Endodermal cell (in vitro differentiated cells): ENCODE measurements around the gene MIGA2. TPM values are rescaled to one million over a fixed set of nuclear protein-coding genes. Genes with fewer than 3 reads are reported as not detected.

Source experiments
- DNase-seq: peaks from one replicate; pipeline ENCODE4 v3.0.0-alpha.2; 2017
- H3K27ac ChIP-seq: 2 replicates; pipeline ENCODE4 v1.5.1; 2013; ENCODE audit warnings: mild to moderate bottlenecking, low read depth, low read length, moderate library complexity
- H3K27me3 ChIP-seq: 2 replicates; pipeline ENCODE4 v1.6.1; 2013; ENCODE audit warnings: mild to moderate bottlenecking, low read length, moderate library complexity; ENCODE audit not compliant: insufficient read depth, control insufficient read depth, poor library complexity, severe bottlenecking
- H3K36me3 ChIP-seq: 2 replicates; pipeline ENCODE4 v1.7.0; 2013; ENCODE audit warnings: mild to moderate bottlenecking, low read length, moderate library complexity; ENCODE audit not compliant: control insufficient read depth, insufficient read depth
- H3K4me1 ChIP-seq: one replicate; pipeline ENCODE4 v1.7.0; 2013; ENCODE audit warnings: low read length; ENCODE audit not compliant: control insufficient read depth, insufficient read depth
- H3K4me3 ChIP-seq: 2 replicates; pipeline ENCODE4 v1.5.1; 2013; ENCODE audit warnings: mild to moderate bottlenecking, low read length, moderate library complexity
- H3K9ac ChIP-seq: 2 replicates; pipeline ENCODE4 v1.6.1; 2013; ENCODE audit warnings: mild to moderate bottlenecking, low read length, moderate library complexity; ENCODE audit not compliant: poor library complexity, severe bottlenecking; ENCODE audit errors: extremely low read depth
- H3K9me3 ChIP-seq: 2 replicates; pipeline ENCODE4 v1.6.1; 2013; ENCODE audit warnings: mild to moderate bottlenecking, low read length, moderate library complexity; ENCODE audit not compliant: control insufficient read depth
- H3K27ac Mint-ChIP-seq: 2 replicates; pipeline ENCODE4 v1.8.0; 2020; ENCODE audit warnings: mixed read lengths
- H3K27me3 Mint-ChIP-seq: 2 replicates; pipeline ENCODE4 v1.8.0; 2021; ENCODE audit warnings: mild to moderate bottlenecking, mixed read lengths; ENCODE audit not compliant: insufficient read depth
- H3K36me3 Mint-ChIP-seq: 2 replicates; pipeline ENCODE4 v1.8.0; 2020; ENCODE audit warnings: low read depth, mixed read lengths
- H3K4me1 Mint-ChIP-seq: 2 replicates; pipeline ENCODE4 v1.8.0; 2020; ENCODE audit warnings: mixed read lengths
- H3K4me3 Mint-ChIP-seq: 2 replicates; pipeline ENCODE4 v1.8.0; 2020; ENCODE audit warnings: mild to moderate bottlenecking, moderate library complexity, mixed read lengths
- H3K9me3 Mint-ChIP-seq: 2 replicates; pipeline ENCODE4 v1.8.0; 2020; ENCODE audit warnings: mild to moderate bottlenecking, mixed read lengths
- CTCF ChIP-seq: fragments of 200-600 bp; sonication (generic); conservative IDR thresholded peaks from 2 replicates; pipeline ENCODE4 v1.5.0; 2021; ENCODE audit warnings: antibody characterized with exemption, mild to moderate bottlenecking
- WGBS, 2 experiments: methylation state at CpG; one replicate each; pipeline versions ENCODE4 v1.1.5 to v1.1.7; 2013; ENCODE audit warnings: missing lambda C conversion rate in 2 of 2, mixed read lengths in 1 of 2; ENCODE audit not compliant: insufficient coverage in 1 of 2, insufficient read length in 1 of 2; 5-methylcytosine and 5-hydroxymethylcytosine counted together
- total RNA-seq, 2 donors: library from RNA; stranded (reverse); fragmentation: NEBNext Ultra II Directional in 1 of 2; extraction: Animal tissue kit (Norgen Biotek cat#: 25700) in 1 of 2; gene quantifications; 2 replicates in 1 of 2; 3 replicates in 1 of 2; pipeline ENCODE4 v1.2.1, GENCODE V29; 2021

Gene MIGA2
- total RNA-seq, 2 donors from 2014 or later = 41.4 to 41.5 TPM

- no peaks in the 10 kb centered on the region for H3K9me3 Mint-ChIP-seq
- no peak overlapping the region for H3K27ac Mint-ChIP-seq
- Histone ChIP-seq H3K27me3 (no peaks in the 10 kb centered on the region), H3K27ac (no peak overlapping the region), H3K9me3 (no peaks in the 10 kb centered on the region), H3K36me3 (no peaks in the 10 kb centered on the region), H3K9ac (no peak overlapping the region), H3K4me3 (no peak overlapping the region), H3K4me1 (no peaks in the 10 kb centered on the region)
- no peak for DNase-seq
- WGBS, 2 experiments = 94 to 100% methylated on average over 1 to 11 of the region's 11 CpGs
- peaks cover 10% of the 10 kb centered on the region for H3K27me3 Mint-ChIP-seq
- peaks cover 3% of the 10 kb centered on the region for H3K36me3 Mint-ChIP-seq
- TF ChIP-seq CTCF = no peak
- H3K4me3 Mint-ChIP-seq = no peak overlapping the region
- no peaks in the 10 kb centered on the region for H3K4me1 Mint-ChIP-seq
Observed at GRCh38 chr9:129098328-129098727, 61.9 kb downstream of the MIGA2 start.

GRCh38 chr9:129100383-129101169 is 64.2 kb downstream of the MIGA2 start:
- WGBS, 2 experiments = 79 to 95% methylated on average over 12 to 28 of the region's 28 CpGs
- Histone ChIP-seq H3K4me1 (no peaks in the 10 kb centered on the region), H3K27me3 (no peaks in the 10 kb centered on the region), H3K9ac (no peak overlapping the region), H3K36me3 (no peaks in the 10 kb centered on the region), H3K9me3 (no peaks in the 10 kb centered on the region), H3K27ac (no peak overlapping the region), H3K4me3 (no peak overlapping the region)
- Mint-ChIP-seq H3K36me3 (peaks cover 3% of the 10 kb centered on the region), H3K4me3 (no peak overlapping the region), H3K27me3 (peaks cover 12% of the 10 kb centered on the region), H3K9me3 (no peaks in the 10 kb centered on the region), H3K27ac (no peak overlapping the region), H3K4me1 (no peaks in the 10 kb centered on the region)
- TF ChIP-seq CTCF = peak; percentile 49
- DNase-seq = peak; percentile 72

GRCh38 chr9:129101279-129101678 is 64.9 kb downstream of the MIGA2 start:
- no peak for DNase-seq
- no peaks in the 10 kb centered on the region for H3K36me3 ChIP-seq
- no peak overlapping the region for H3K27ac Mint-ChIP-seq
- WGBS, 2 experiments = 82 to 92% methylated on average over 7 of the region's 7 CpGs
- TF ChIP-seq CTCF = no peak
- no peaks in the 10 kb centered on the region for H3K27me3 ChIP-seq
- H3K4me3 ChIP-seq = no peak overlapping the region
- H3K4me3 Mint-ChIP-seq = no peak overlapping the region
- no peak overlapping the region for H3K27ac ChIP-seq
- H3K4me1 Mint-ChIP-seq = no peaks in the 10 kb centered on the region
- no peaks in the 10 kb centered on the region for H3K4me1 ChIP-seq
- H3K27me3 Mint-ChIP-seq = peaks cover 12% of the 10 kb centered on the region
- peaks cover 3% of the 10 kb centered on the region for H3K36me3 Mint-ChIP-seq
- no peak overlapping the region for H3K9ac ChIP-seq
- no peaks in the 10 kb centered on the region for H3K9me3 Mint-ChIP-seq
- H3K9me3 ChIP-seq = no peaks in the 10 kb centered on the region
